ENCODE data around the gene PRUNE2.
A peak's percentile ranks its signal among the peaks of the same experiment; 100 is the strongest.

Gene PRUNE2

GRCh38 chr9:76688471-76689238 is 217.3 kb downstream of the PRUNE2 start:
- no peak overlapping the region for H2BK120ac ChIP-seq (ENCODE audit: low read depth, low read length)
- H3K23ac ChIP-seq (ENCODE audit: low read length), result no peak overlapping the region
- no peaks in the 10 kb centered on the region for H3K4me1 ChIP-seq (ENCODE audit: control insufficient read depth, low read depth, low read length)
- no peak overlapping the region for H4K8ac ChIP-seq (ENCODE audit: low read depth, low read length)
- H3K4me3 ChIP-seq (ENCODE audit: low read length), result no peak overlapping the region
- H3K36me3 ChIP-seq (ENCODE audit: control insufficient read depth, insufficient read depth, low read length), result no peaks in the 10 kb centered on the region
- no peak overlapping the region for H2AK5ac ChIP-seq (ENCODE audit: low read length)
- no peak overlapping the region for H3K4me2 ChIP-seq (ENCODE audit: low read length)
- H4K5ac ChIP-seq (ENCODE audit: low read length), result no peak overlapping the region
- H2BK15ac ChIP-seq (replicated peaks; ENCODE audit: low read depth), result no peak overlapping the region
- DNase-seq, result no peak
- H3K18ac ChIP-seq (ENCODE audit: low read length), result no peak overlapping the region
- no peak overlapping the region for H3K56ac ChIP-seq (ENCODE audit: low read length)
- H3K27me3 ChIP-seq (ENCODE audit: insufficient read depth, low read length, poor library complexity), result no peaks in the 10 kb centered on the region
- no peaks in the 10 kb centered on the region for H3K79me2 ChIP-seq (ENCODE audit: control insufficient read depth, insufficient read depth, low read length)
- no peaks in the 10 kb centered on the region for H3K79me1 ChIP-seq (ENCODE audit: low read length)
- H3K27ac ChIP-seq (ENCODE audit: low read depth, low read length), result no peak overlapping the region
- H3K9ac ChIP-seq (ENCODE audit: low read length), result no peak overlapping the region
- H2BK5ac ChIP-seq (ENCODE audit: low read length), result no peak overlapping the region
- H3K4ac ChIP-seq (ENCODE audit: low read depth, low read length), result no peak overlapping the region
- no CpG with 5 or more reads among the region's 3 CpGs for WGBS (ENCODE audit: extremely low coverage, insufficient coverage, low lambda C conversion rate)

GRCh38 chr9:76687861-76688391 is 218.0 kb downstream of the PRUNE2 start:
- H2BK120ac ChIP-seq (ENCODE audit: low read depth, low read length), result no peak overlapping the region
- DNase-seq, result peak; percentile 48
- no peak overlapping the region for H3K4me3 ChIP-seq (ENCODE audit: low read length)
- H3K27ac ChIP-seq (ENCODE audit: low read depth, low read length), result no peak overlapping the region
- H3K18ac ChIP-seq (ENCODE audit: low read length), result no peak overlapping the region
- H3K4ac ChIP-seq (ENCODE audit: low read depth, low read length), result no peak overlapping the region
- H3K4me1 ChIP-seq (ENCODE audit: control insufficient read depth, low read depth, low read length), result no peaks in the 10 kb centered on the region
- H3K23ac ChIP-seq (ENCODE audit: low read length), result no peak overlapping the region
- H2AK5ac ChIP-seq (ENCODE audit: low read length), result no peak overlapping the region
- H3K56ac ChIP-seq (ENCODE audit: low read length), result no peak overlapping the region
- WGBS (ENCODE audit: extremely low coverage, insufficient coverage, low lambda C conversion rate), result no CpG with 5 or more reads among the region's 4 CpGs
- no peak overlapping the region for H2BK15ac ChIP-seq (replicated peaks; ENCODE audit: low read depth)
- H3K36me3 ChIP-seq (ENCODE audit: control insufficient read depth, insufficient read depth, low read length), result no peaks in the 10 kb centered on the region
- no peak overlapping the region for H3K4me2 ChIP-seq (ENCODE audit: low read length)
- H4K5ac ChIP-seq (ENCODE audit: low read length), result no peak overlapping the region
- no peaks in the 10 kb centered on the region for H3K79me1 ChIP-seq (ENCODE audit: low read length)
- H3K9ac ChIP-seq (ENCODE audit: low read length), result no peak overlapping the region
- H2BK5ac ChIP-seq (ENCODE audit: low read length), result no peak overlapping the region
- H3K79me2 ChIP-seq (ENCODE audit: control insufficient read depth, insufficient read depth, low read length), result no peaks in the 10 kb centered on the region
- H3K27me3 ChIP-seq (ENCODE audit: insufficient read depth, low read length, poor library complexity), result no peaks in the 10 kb centered on the region
- no peak overlapping the region for H4K8ac ChIP-seq (ENCODE audit: low read depth, low read length)

GRCh38 chr9:76686756-76687155 is 219.2 kb downstream of the PRUNE2 start:
- H3K4me3 ChIP-seq (ENCODE audit: low read length), result no peak overlapping the region
- H3K79me2 ChIP-seq (ENCODE audit: control insufficient read depth, insufficient read depth, low read length), result no peaks in the 10 kb centered on the region
- H3K9ac ChIP-seq (ENCODE audit: low read length), result no peak overlapping the region
- H2BK5ac ChIP-seq (ENCODE audit: low read length), result no peak overlapping the region
- H3K18ac ChIP-seq (ENCODE audit: low read length), result no peak overlapping the region
- H3K27ac ChIP-seq (ENCODE audit: low read depth, low read length), result no peak overlapping the region
- no peak overlapping the region for H3K4me2 ChIP-seq (ENCODE audit: low read length)
- H4K5ac ChIP-seq (ENCODE audit: low read length), result no peak overlapping the region
- no peak overlapping the region for H2AK5ac ChIP-seq (ENCODE audit: low read length)
- no peaks in the 10 kb centered on the region for H3K36me3 ChIP-seq (ENCODE audit: control insufficient read depth, insufficient read depth, low read length)
- H3K4ac ChIP-seq (ENCODE audit: low read depth, low read length), result no peak overlapping the region
- DNase-seq, result no peak
- no peak overlapping the region for H3K23ac ChIP-seq (ENCODE audit: low read length)
- H2BK15ac ChIP-seq (replicated peaks; ENCODE audit: low read depth), result no peak overlapping the region
- WGBS (ENCODE audit: extremely low coverage, insufficient coverage, low lambda C conversion rate), result no CpG with 5 or more reads among the region's 4 CpGs
- no peaks in the 10 kb centered on the region for H3K79me1 ChIP-seq (ENCODE audit: low read length)
- H3K4me1 ChIP-seq (ENCODE audit: control insufficient read depth, low read depth, low read length), result no peaks in the 10 kb centered on the region
- H3K27me3 ChIP-seq (ENCODE audit: insufficient read depth, low read length, poor library complexity), result no peaks in the 10 kb centered on the region
- no peak overlapping the region for H4K8ac ChIP-seq (ENCODE audit: low read depth, low read length)
- H2BK120ac ChIP-seq (ENCODE audit: low read depth, low read length), result no peak overlapping the region
- no peak overlapping the region for H3K56ac ChIP-seq (ENCODE audit: low read length)

GRCh38 chr9:76684213-76684612 is 221.7 kb downstream of the PRUNE2 start:
- Histone ChIP-seq H3K4ac (ENCODE audit: low read depth, low read length) (no peak overlapping the region), H4K5ac (ENCODE audit: low read length) (no peak overlapping the region), H2BK120ac (ENCODE audit: low read depth, low read length) (no peak overlapping the region), H2BK15ac (replicated peaks; ENCODE audit: low read depth) (no peak overlapping the region), H3K36me3 (ENCODE audit: control insufficient read depth, insufficient read depth, low read length) (no peaks in the 10 kb centered on the region), H3K79me2 (ENCODE audit: control insufficient read depth, insufficient read depth, low read length) (no peaks in the 10 kb centered on the region), H3K23ac (ENCODE audit: low read length) (no peak overlapping the region), H3K79me1 (ENCODE audit: low read length) (no peaks in the 10 kb centered on the region), H3K27ac (ENCODE audit: low read depth, low read length) (no peak overlapping the region), H2BK5ac (ENCODE audit: low read length) (no peak overlapping the region), H3K18ac (ENCODE audit: low read length) (no peak overlapping the region), H4K8ac (ENCODE audit: low read depth, low read length) (no peak overlapping the region), H3K4me2 (ENCODE audit: low read length) (no peak overlapping the region), H3K4me3 (ENCODE audit: low read length) (no peak overlapping the region), H2AK5ac (ENCODE audit: low read length) (no peak overlapping the region), H3K9ac (ENCODE audit: low read length) (no peak overlapping the region), H3K56ac (ENCODE audit: low read length) (no peak overlapping the region), H3K27me3 (ENCODE audit: insufficient read depth, low read length, poor library complexity) (no peaks in the 10 kb centered on the region), H3K4me1 (ENCODE audit: control insufficient read depth, low read depth, low read length) (no peaks in the 10 kb centered on the region)
- WGBS (ENCODE audit: extremely low coverage, insufficient coverage, low lambda C conversion rate), result no CpG with 5 or more reads among the region's 5 CpGs
- no peak for DNase-seq

GRCh38 chr9:76681556-76681955 is 224.4 kb downstream of the PRUNE2 start:
- H3K4me3 ChIP-seq (ENCODE audit: low read length), result no peak overlapping the region
- H3K36me3 ChIP-seq (ENCODE audit: control insufficient read depth, insufficient read depth, low read length), result no peaks in the 10 kb centered on the region
- H4K5ac ChIP-seq (ENCODE audit: low read length), result no peak overlapping the region
- H2BK120ac ChIP-seq (ENCODE audit: low read depth, low read length), result no peak overlapping the region
- DNase-seq, result no peak
- no peaks in the 10 kb centered on the region for H3K79me2 ChIP-seq (ENCODE audit: control insufficient read depth, insufficient read depth, low read length)
- H4K8ac ChIP-seq (ENCODE audit: low read depth, low read length), result no peak overlapping the region
- H3K27ac ChIP-seq (ENCODE audit: low read depth, low read length), result no peak overlapping the region
- H3K4me2 ChIP-seq (ENCODE audit: low read length), result no peak overlapping the region
- WGBS (ENCODE audit: extremely low coverage, insufficient coverage, low lambda C conversion rate), result no CpG with 5 or more reads among the region's 2 CpGs
- no peak overlapping the region for H3K23ac ChIP-seq (ENCODE audit: low read length)
- no peak overlapping the region for H3K4ac ChIP-seq (ENCODE audit: low read depth, low read length)
- no peaks in the 10 kb centered on the region for H3K79me1 ChIP-seq (ENCODE audit: low read length)
- H3K9ac ChIP-seq (ENCODE audit: low read length), result no peak overlapping the region
- no peaks in the 10 kb centered on the region for H3K4me1 ChIP-seq (ENCODE audit: control insufficient read depth, low read depth, low read length)
- no peak overlapping the region for H3K56ac ChIP-seq (ENCODE audit: low read length)
- no peak overlapping the region for H3K18ac ChIP-seq (ENCODE audit: low read length)
- H2BK5ac ChIP-seq (ENCODE audit: low read length), result no peak overlapping the region
- H2BK15ac ChIP-seq (replicated peaks; ENCODE audit: low read depth), result no peak overlapping the region
- H2AK5ac ChIP-seq (ENCODE audit: low read length), result no peak overlapping the region
- no peaks in the 10 kb centered on the region for H3K27me3 ChIP-seq (ENCODE audit: insufficient read depth, low read length, poor library complexity)
